ENCODE data around the gene TSPAN12.

Gene TSPAN12

GRCh38 chr7:120841608-120842007, 16.3 kb downstream of the TSPAN12 start:
- DNase-seq: no peak

GRCh38 chr7:120838281-120838682, 19.7 kb downstream of the TSPAN12 start:
- no peak for DNase-seq

GRCh38 chr7:120837599-120837998, 20.3 kb downstream of the TSPAN12 start:
- DNase-seq: no peak

GRCh38 chr7:120836556-120837115, 21.3 kb downstream of the TSPAN12 start:
- DNase-seq: no peak

GRCh38 chr7:120834726-120835125, 23.2 kb downstream of the TSPAN12 start:
- no peak for DNase-seq

GRCh38 chr7:120833546-120833945, 24.4 kb downstream of the TSPAN12 start:
- no peak for DNase-seq

- no peak for DNase-seq
These were observed 25.1 kb downstream of the TSPAN12 start for GRCh38 chr7:120832803-120833202.

GRCh38 chr7:120831260-120831659, 26.7 kb downstream of the TSPAN12 start:
- DNase-seq: no peak

GRCh38 chr7:120829487-120829886, 28.5 kb downstream of the TSPAN12 start:
- no peak for DNase-seq

- DNase-seq: no peak
These were observed 29.4 kb downstream of the TSPAN12 start for GRCh38 chr7:120828528-120828927.

GRCh38 chr7:120827371-120828118, 30.4 kb downstream of the TSPAN12 start:
- DNase-seq: no peak

GRCh38 chr7:120825576-120825975, 32.4 kb downstream of the TSPAN12 start:
- no peak for DNase-seq

GRCh38 chr7:120825152-120825551, 32.8 kb downstream of the TSPAN12 start:
- DNase-seq: no peak

- DNase-seq: no peak
These were observed 38.1 kb downstream of the TSPAN12 start for GRCh38 chr7:120819861-120820260.

- DNase-seq: no peak
These were observed 40.1 kb downstream of the TSPAN12 start for GRCh38 chr7:120817851-120818250.

GRCh38 chr7:120814253-120814939, 43.5 kb downstream of the TSPAN12 start:
- DNase-seq: no peak

GRCh38 chr7:120813546-120814252, 44.2 kb downstream of the TSPAN12 start:
- no peak for DNase-seq

- no peak for DNase-seq
These were observed 44.9 kb downstream of the TSPAN12 start for GRCh38 chr7:120813089-120813488.

- DNase-seq: no peak
These were observed 48.7 kb downstream of the TSPAN12 start for GRCh38 chr7:120809260-120809659.

- no peak for DNase-seq
These were observed 50.6 kb downstream of the TSPAN12 start for GRCh38 chr7:120807390-120807789.

- peak; percentile 82 for DNase-seq
These were observed 51.3 kb downstream of the TSPAN12 start for GRCh38 chr7:120806669-120807068.

GRCh38 chr7:120805636-120806388, 52.1 kb downstream of the TSPAN12 start:
- peak; percentile 67 for DNase-seq

GRCh38 chr7:120802751-120803150, 55.2 kb downstream of the TSPAN12 start:
- DNase-seq: no peak
